H9 (cell line): ENCODE measurements around the gene ADGRF1. TPM values are rescaled to one million over a fixed set of nuclear protein-coding genes. Genes with fewer than 3 reads are reported as not detected.
"Not testable (repeated sequence)": the region's sequence is repeated elsewhere in the genome, so short reads cannot be mapped to it uniquely, and the experiment has no call there.

Experiments
- DNase-seq: peaks from one replicate; pipeline ENCODE4 v3.0.0-alpha.2; 2017
- H2AFZ ChIP-seq: one replicate; pipeline ENCODE4 v1.6.1; 2013; ENCODE audit warnings: mild to moderate bottlenecking, low read length, control low read depth, moderate library complexity
- H2AK5ac ChIP-seq: 2 replicates; pipeline ENCODE4 v1.6.1; 2013; ENCODE audit warnings: low read length, control low read depth, mixed read lengths; ENCODE audit not compliant: insufficient read length
- H2BK120ac ChIP-seq: one replicate; pipeline ENCODE4 v1.6.1; 2013; ENCODE audit warnings: low read depth, mild to moderate bottlenecking, low read length, control low read depth, inconsistent platforms; ENCODE audit not compliant: poor library complexity, severe bottlenecking
- H2BK12ac ChIP-seq: 2 replicates; pipeline ENCODE4 v1.6.1; 2013; ENCODE audit warnings: low read length, control low read depth, mixed read lengths, low read depth; ENCODE audit not compliant: insufficient read length
- H2BK15ac ChIP-seq: 2 replicates; pipeline ENCODE4 v1.6.1; 2013; ENCODE audit warnings: low read depth, low read length, control low read depth
- H2BK20ac ChIP-seq: one replicate; pipeline ENCODE4 v1.6.1; 2013; ENCODE audit warnings: low read depth, mild to moderate bottlenecking, low read length, control low read depth, inconsistent platforms; ENCODE audit not compliant: poor library complexity, severe bottlenecking
- H2BK5ac ChIP-seq: 2 replicates; pipeline ENCODE4 v1.6.1; 2013; ENCODE audit warnings: low read length, control low read depth, mixed read lengths; ENCODE audit not compliant: insufficient read length
- H3K14ac ChIP-seq: 2 replicates; pipeline ENCODE4 v1.6.1; 2013; ENCODE audit warnings: low read length, control low read depth; ENCODE audit not compliant: insufficient read depth
- H3K18ac ChIP-seq: 2 replicates; pipeline ENCODE4 v1.6.1; 2013; ENCODE audit warnings: low read depth, mild to moderate bottlenecking, mixed read lengths, low read length, control low read depth; ENCODE audit not compliant: insufficient read length
- H3K23ac ChIP-seq: 2 replicates; pipeline ENCODE4 v1.6.1; 2013; ENCODE audit warnings: low read length, control low read depth, mixed read lengths, low read depth; ENCODE audit not compliant: insufficient read length
- H3K23me2 ChIP-seq: 2 replicates; pipeline ENCODE4 v1.6.1; 2013; ENCODE audit warnings: low read depth, mild to moderate bottlenecking, mixed read lengths, low read length, control low read depth; ENCODE audit not compliant: insufficient read length, poor library complexity, severe bottlenecking
- H3K27ac ChIP-seq: 2 replicates; pipeline ENCODE4 v1.5.1; 2013; ENCODE audit warnings: low read length, control low read depth, mixed read lengths, low read depth; ENCODE audit not compliant: insufficient read length
- H3K27me3 ChIP-seq: 2 replicates; pipeline ENCODE4 v1.6.1; 2013; ENCODE audit warnings: low read length, control low read depth, inconsistent platforms; ENCODE audit not compliant: insufficient read depth
- H3K4ac ChIP-seq: 2 replicates; pipeline ENCODE4 v1.6.1; 2013; ENCODE audit warnings: low read depth, mild to moderate bottlenecking, control low read depth, inconsistent platforms, low read length, moderate library complexity
- H3K4me1 ChIP-seq: 2 replicates; pipeline ENCODE4 v1.6.1; 2013; ENCODE audit warnings: low read length, control low read depth, inconsistent platforms; ENCODE audit not compliant: insufficient read depth
- H3K4me2 ChIP-seq: 2 replicates; pipeline ENCODE4 v1.6.1; 2013; ENCODE audit warnings: low read length, control low read depth, mixed read lengths; ENCODE audit not compliant: insufficient read length, insufficient read depth
- H3K56ac ChIP-seq: 2 replicates; pipeline ENCODE4 v1.6.1; 2013; ENCODE audit warnings: low read depth, mild to moderate bottlenecking, mixed read lengths, low read length, control low read depth; ENCODE audit not compliant: insufficient read length
- H3K79me1 ChIP-seq: 2 replicates; pipeline ENCODE4 v1.6.1; 2013; ENCODE audit warnings: low read depth, mild to moderate bottlenecking, moderate library complexity, low read length, control low read depth, inconsistent platforms; ENCODE audit not compliant: insufficient read depth, poor library complexity, severe bottlenecking
- H3K79me2 ChIP-seq: 2 replicates; pipeline ENCODE4 v1.6.1; 2013; ENCODE audit warnings: low read length, control low read depth, inconsistent platforms; ENCODE audit not compliant: insufficient read depth
- H3K9ac ChIP-seq: 2 replicates; pipeline ENCODE4 v1.6.1; 2013; ENCODE audit warnings: low read length, control low read depth, mixed read lengths; ENCODE audit not compliant: insufficient read length; ENCODE audit errors: extremely low read depth
- H3K9me3 ChIP-seq: one replicate; pipeline ENCODE4 v1.6.1; 2013; ENCODE audit warnings: low read depth, low read length, inconsistent platforms; ENCODE audit not compliant: control insufficient read depth
- H3T11ph ChIP-seq: one replicate; pipeline ENCODE4 v1.6.1; 2013; ENCODE audit warnings: mild to moderate bottlenecking, low read length, control low read depth, inconsistent platforms
- H4K20me1 ChIP-seq: one replicate; pipeline ENCODE4 v1.6.1; 2013; ENCODE audit not compliant: control insufficient read depth, insufficient read length, insufficient read depth
- H4K5ac ChIP-seq: 2 replicates; pipeline ENCODE4 v1.6.1; 2013; ENCODE audit warnings: low read depth, mild to moderate bottlenecking, mixed read lengths, low read length, control low read depth; ENCODE audit not compliant: insufficient read length
- H4K8ac ChIP-seq: replicated peaks from 2 replicates; pipeline ENCODE4 v1.6.1; 2013; ENCODE audit warnings: low read length, control low read depth, mixed read lengths, low read depth; ENCODE audit not compliant: insufficient read length
- H4K91ac ChIP-seq: 2 replicates; pipeline ENCODE4 v1.6.1; 2013; ENCODE audit warnings: low read depth, mild to moderate bottlenecking, moderate library complexity, mixed read lengths, low read length, control low read depth; ENCODE audit not compliant: insufficient read length
- H3K27ac Mint-ChIP-seq, 3 experiments: 2 replicates in 2 of 3; 3 replicates in 1 of 3; pipeline ENCODE4 v1.8.0; 2020 to 2021; ENCODE audit warnings: mixed read lengths in 3 of 3, mild to moderate bottlenecking in 1 of 3, moderate library complexity in 1 of 3
- H3K27me3 Mint-ChIP-seq: 2 replicates; pipeline ENCODE4 v1.8.0; 2021; ENCODE audit warnings: low read depth, mild to moderate bottlenecking, moderate library complexity, mixed read lengths
- H3K36me3 Mint-ChIP-seq, 3 experiments: 2 replicates in 2 of 3; 3 replicates in 1 of 3; pipeline ENCODE4 v1.8.0; 2020 to 2021; ENCODE audit warnings: low read depth in 3 of 3, mixed read lengths in 3 of 3; ENCODE audit not compliant: insufficient read depth in 1 of 3
- H3K4me1 Mint-ChIP-seq, 2 experiments: 2 replicates each; pipeline ENCODE4 v1.8.0; 2020; ENCODE audit warnings: mixed read lengths in 2 of 2
- H3K4me3 Mint-ChIP-seq, 2 experiments: 2 replicates in 1 of 2; 3 replicates in 1 of 2; pipeline ENCODE4 v1.8.0; 2020 to 2021; ENCODE audit warnings: mild to moderate bottlenecking in 2 of 2, mixed read lengths in 2 of 2, moderate library complexity in 1 of 2
- H3K9me3 Mint-ChIP-seq, 2 experiments: 2 replicates in 1 of 2; 3 replicates in 1 of 2; pipeline ENCODE4 v1.8.0; 2020; ENCODE audit warnings: mild to moderate bottlenecking in 2 of 2, mixed read lengths in 2 of 2, moderate library complexity in 1 of 2
- WGBS: extraction: QIAGEN DNeasy Blood & Tissue Kit; methylation state at CpG from one replicate; pipeline ENCODE4 v1.1.7; 2013; ENCODE audit warnings: missing lambda C conversion rate, low lambda C conversion rate, mixed read lengths; ENCODE audit not compliant: insufficient read length; ENCODE audit errors: extremely low coverage; 5-methylcytosine and 5-hydroxymethylcytosine counted together
- total RNA-seq: library from RNA; stranded (reverse); gene quantifications from 2 replicates; pipeline ENCODE4 v1.2.1, GENCODE V29; 2021
- TF ChIP-seq, protein P1 (sequence below): fragments of 200-600 bp; sonication (generic); conservative IDR thresholded peaks from 3 replicates; pipeline ENCODE4 v1.8.0; 2021; ENCODE audit warnings: antibody characterized with exemption, mild to moderate bottlenecking

Gene ADGRF1
- total RNA-seq, 1 experiment from 2014 or later: not detected

DNA sequence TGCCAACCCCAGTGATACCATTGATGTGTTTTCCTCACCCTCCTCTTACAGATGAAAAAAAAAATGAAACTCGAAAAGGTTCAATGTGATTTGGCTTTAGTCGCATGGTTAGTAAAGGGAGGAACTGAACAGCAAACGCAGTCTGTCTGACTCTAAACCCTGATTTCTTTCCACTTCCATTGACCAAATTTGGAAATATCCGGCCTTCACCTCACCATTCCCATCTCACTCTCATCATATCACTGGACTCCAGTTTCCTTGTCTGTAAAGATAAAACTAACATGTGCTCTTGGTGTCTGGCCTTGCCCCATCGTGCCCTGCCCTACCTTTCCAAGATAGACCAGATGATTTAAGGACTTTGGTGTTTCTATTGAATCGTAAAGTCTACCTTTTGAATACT lies 48.7 kb upstream of the ADGRF1 start:
- H2AFZ ChIP-seq: peak overlapping the region; percentile 26
- H3T11ph ChIP-seq: no peak overlapping the region
- no peaks in the 10 kb centered on the region for H3K23me2 ChIP-seq
- H2BK120ac ChIP-seq: no peak overlapping the region
- H3K4ac ChIP-seq: no peak overlapping the region
- H4K91ac ChIP-seq: no peak overlapping the region
- H2AK5ac ChIP-seq: no peak overlapping the region
- no peak overlapping the region for H2BK5ac ChIP-seq
- H3K4me1 ChIP-seq: no peaks in the 10 kb centered on the region
- H3K4me1 Mint-ChIP-seq: peaks cover 7 to 9% of the 10 kb centered on the region in 2 experiments
- no peaks in the 10 kb centered on the region for H3K36me3 Mint-ChIP-seq
- no peak overlapping the region for H2BK20ac ChIP-seq
- H3K4me3 Mint-ChIP-seq: no peak overlapping the region
- no peak overlapping the region for H3K4me2 ChIP-seq
- H3K27ac Mint-ChIP-seq: no peak overlapping the region
- H3K79me1 ChIP-seq: no peaks in the 10 kb centered on the region
- no peaks in the 10 kb centered on the region for H3K9me3 Mint-ChIP-seq
- H3K27me3 ChIP-seq: no peaks in the 10 kb centered on the region
- WGBS: no CpG with 5 or more reads among the region's 6 CpGs
- no peaks in the 10 kb centered on the region for H3K79me2 ChIP-seq
- no peak overlapping the region for H3K9ac ChIP-seq
- no peak overlapping the region for H4K5ac ChIP-seq
- no peak overlapping the region for H3K18ac ChIP-seq
- no peak overlapping the region for H3K56ac ChIP-seq
- H4K8ac ChIP-seq: no peak overlapping the region
- H3K9me3 ChIP-seq: no peaks in the 10 kb centered on the region
- H3K27ac ChIP-seq: no peak overlapping the region
- H2BK12ac ChIP-seq: no peak overlapping the region
- DNase-seq: no peak
- no peak overlapping the region for H3K14ac ChIP-seq
- H3K27me3 Mint-ChIP-seq: no peaks in the 10 kb centered on the region; the same call in 1 of the 2 replicates
- no peaks in the 10 kb centered on the region for H4K20me1 ChIP-seq
- H3K23ac ChIP-seq: no peak overlapping the region
- no peak overlapping the region for H2BK15ac ChIP-seq
- TF ChIP-seq, protein P1, sequence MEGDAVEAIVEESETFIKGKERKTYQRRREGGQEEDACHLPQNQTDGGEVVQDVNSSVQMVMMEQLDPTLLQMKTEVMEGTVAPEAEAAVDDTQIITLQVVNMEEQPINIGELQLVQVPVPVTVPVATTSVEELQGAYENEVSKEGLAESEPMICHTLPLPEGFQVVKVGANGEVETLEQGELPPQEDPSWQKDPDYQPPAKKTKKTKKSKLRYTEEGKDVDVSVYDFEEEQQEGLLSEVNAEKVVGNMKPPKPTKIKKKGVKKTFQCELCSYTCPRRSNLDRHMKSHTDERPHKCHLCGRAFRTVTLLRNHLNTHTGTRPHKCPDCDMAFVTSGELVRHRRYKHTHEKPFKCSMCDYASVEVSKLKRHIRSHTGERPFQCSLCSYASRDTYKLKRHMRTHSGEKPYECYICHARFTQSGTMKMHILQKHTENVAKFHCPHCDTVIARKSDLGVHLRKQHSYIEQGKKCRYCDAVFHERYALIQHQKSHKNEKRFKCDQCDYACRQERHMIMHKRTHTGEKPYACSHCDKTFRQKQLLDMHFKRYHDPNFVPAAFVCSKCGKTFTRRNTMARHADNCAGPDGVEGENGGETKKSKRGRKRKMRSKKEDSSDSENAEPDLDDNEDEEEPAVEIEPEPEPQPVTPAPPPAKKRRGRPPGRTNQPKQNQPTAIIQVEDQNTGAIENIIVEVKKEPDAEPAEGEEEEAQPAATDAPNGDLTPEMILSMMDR: no peak

GRCh38 chr6:47089473-47089872 lies 47.3 kb upstream of the ADGRF1 start:
- not testable (repeated sequence) for H3K4me1 ChIP-seq, H2BK20ac ChIP-seq, H3K79me2 ChIP-seq, H3K23ac ChIP-seq, H4K5ac ChIP-seq, H2BK120ac ChIP-seq, H3K27ac ChIP-seq, H3K9me3 ChIP-seq, H3T11ph ChIP-seq, H3K23me2 ChIP-seq, H3K56ac ChIP-seq, H4K91ac ChIP-seq, H2AFZ ChIP-seq, H3K36me3 Mint-ChIP-seq, H2BK15ac ChIP-seq, DNase-seq, H4K8ac ChIP-seq, H2BK5ac ChIP-seq, H3K79me1 ChIP-seq, H4K20me1 ChIP-seq, H3K27me3 ChIP-seq, H2AK5ac ChIP-seq, H3K14ac ChIP-seq, H2BK12ac ChIP-seq, H3K9ac ChIP-seq, H3K4me2 ChIP-seq, H3K4ac ChIP-seq, H3K9me3 Mint-ChIP-seq, H3K27ac Mint-ChIP-seq, H3K4me3 Mint-ChIP-seq, H3K18ac ChIP-seq, H3K27me3 Mint-ChIP-seq
- WGBS: no CpG with 5 or more reads among the region's 4 CpGs
- peaks cover 7 to 12% of the 10 kb centered on the region in 2 experiments for H3K4me1 Mint-ChIP-seq
